Left lung (tissue), 10 donors: ENCODE data around the gene CD3D. TPM values are rescaled to one million over a fixed set of nuclear protein-coding genes. Genes with fewer than 3 reads are reported as not detected.
A peak's percentile ranks its signal among the peaks of the same experiment; 100 is the strongest.

Experiments
- ATAC-seq: fragments of 200-7000 bp; cut with Tn5 transposase; one replicate; pipeline ENCODE4 v1.9.1; 2020; ENCODE audit warnings: moderate library complexity
- DNase-seq, 4 donors: peaks; one replicate each; pipeline ENCODE4 v3.0.0-alpha.2; 2013 to 2020
- H3K27ac ChIP-seq, 2 donors: fragments of 200-600 bp; sonication (generic) in 1 of 2; one replicate each; pipeline versions ENCODE4 v1.5.0 to v1.8.0; 2020 to 2021
- H3K27me3 ChIP-seq, 2 donors: fragments of 200-600 bp; sonication (generic) in 1 of 2; one replicate each; pipeline versions ENCODE4 v1.5.0 to v1.8.0; 2020 to 2021
- H3K36me3 ChIP-seq, 2 donors: fragments of 200-600 bp; sonication (generic) in 1 of 2; one replicate each; pipeline versions ENCODE4 v1.5.0 to v1.8.0; 2020 to 2021
- H3K4me1 ChIP-seq, 2 donors: fragments of 200-600 bp; one replicate each; pipeline ENCODE4 v1.8.0; 2021
- H3K4me3 ChIP-seq, 2 donors: fragments of 200-600 bp; sonication (generic) in 1 of 2; one replicate each; pipeline versions ENCODE4 v1.5.0 to v1.8.0; 2020 to 2021; ENCODE audit warnings: mild to moderate bottlenecking in 1 of 2
- H3K9me3 ChIP-seq, 2 donors: fragments of 200-600 bp; sonication (generic) in 1 of 2; one replicate each; pipeline versions ENCODE4 v1.5.0 to v1.8.0; 2020 to 2021
- CTCF ChIP-seq, 2 donors: fragments of 200-600 bp; sonication (generic) in 1 of 2; IDR thresholded peaks; one replicate each; pipeline versions ENCODE4 v1.5.0 to v1.8.0; 2021; ENCODE audit warnings: antibody characterized with exemption in 2 of 2
- intact Hi-C, 2 donors: fragments of 100-400 bp; cut with DNase I; formaldehyde crosslinking; loops; one replicate each; pipeline versions ENCODE4 v1.11.2 to v1.14.2; 2022
- polyA plus RNA-seq, 6 donors: library from polyadenylated mRNA; unstranded; fragments of 120-200 nt; gene quantifications; one replicate each; pipeline ENCODE4 v1.2.1, GENCODE V29; 2013; ENCODE audit not compliant: insufficient read length in 6 of 6
- total RNA-seq, 2 donors: library from RNA; stranded (reverse); fragmentation: NEBNext Ultra II Directional; extraction: Animal tissue kit (Norgen Biotek cat#: 25700); gene quantifications; one replicate each; pipeline ENCODE4 v1.2.1, GENCODE V29; 2021
- donor health status: DM: no; HTN: yes; CAD: no.
- donor health status: DM: no; HTN: no; CAD: no.

CD3D gene
- total and polyA plus RNA-seq, 8 donors: 0.54 to 7.0 (median 1.5) TPM

DNA sequence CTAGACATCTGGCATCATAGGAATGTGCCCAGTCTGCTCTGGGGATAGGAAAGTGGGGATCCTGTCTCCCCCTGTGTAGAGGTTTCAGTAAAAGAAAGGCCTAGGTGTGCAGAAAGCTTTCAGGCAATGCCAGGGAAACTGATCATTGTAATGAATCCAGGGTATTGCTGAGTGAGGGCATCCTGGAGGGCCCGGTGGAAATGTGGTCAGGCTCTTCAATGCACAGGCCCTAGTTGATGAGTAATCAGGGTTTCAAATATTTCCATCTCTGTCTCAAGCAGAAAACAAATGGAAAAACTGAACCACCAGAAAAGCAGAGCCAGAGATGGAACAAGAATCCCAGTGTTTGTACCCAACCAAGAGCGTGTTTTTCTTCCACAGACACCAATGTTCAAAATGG is 35.9 kb downstream of the CD3D start:
- no peaks in the 10 kb centered on the region for H3K27me3 ChIP-seq
- no peak overlapping the region for H3K27ac ChIP-seq
- no peak for ATAC-seq
- TF ChIP-seq CTCF (IDR thresholded peaks at IDR 0.05): no peak
- intact Hi-C loops: no loop called here
- no peaks in the 10 kb centered on the region for H3K9me3 ChIP-seq
- no peak overlapping the region for H3K4me3 ChIP-seq
- H3K4me1 ChIP-seq: no peaks in the 10 kb centered on the region
- DNase-seq: no peak
- no peaks in the 10 kb centered on the region for H3K36me3 ChIP-seq

DNA sequence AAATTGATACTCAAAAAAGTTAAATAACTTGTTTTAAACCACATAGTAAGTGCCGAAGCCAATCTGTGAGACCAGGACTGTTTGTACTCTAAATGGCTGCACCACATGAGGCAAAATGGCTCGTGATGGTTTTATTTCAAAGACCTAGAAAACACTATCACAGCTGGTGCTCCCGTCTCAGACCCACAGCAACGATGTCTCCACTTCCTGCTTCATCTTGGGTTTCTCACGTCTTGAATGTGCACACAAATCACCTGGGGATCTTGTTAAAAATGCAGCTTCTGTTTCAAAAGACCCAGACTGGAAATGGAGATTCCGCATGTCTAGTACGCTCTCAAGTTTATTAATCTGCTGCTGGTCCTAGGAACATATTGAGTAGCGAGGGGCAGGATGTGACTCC is 36.8 kb downstream of the CD3D start:
- H3K27ac ChIP-seq: no peak overlapping the region
- H3K27me3 ChIP-seq: no peaks in the 10 kb centered on the region
- DNase-seq (no peak), ATAC-seq (no peak)
- peak overlapping the region in 1 of 2 donors; percentile 28 for H3K4me3 ChIP-seq
- no peak for TF ChIP-seq CTCF (IDR thresholded peaks at IDR 0.05)
- intact Hi-C loops: no loop called here
- no peaks in the 10 kb centered on the region for H3K4me1 ChIP-seq
- no peaks in the 10 kb centered on the region for H3K9me3 ChIP-seq
- H3K36me3 ChIP-seq: no peaks in the 10 kb centered on the region

DNA sequence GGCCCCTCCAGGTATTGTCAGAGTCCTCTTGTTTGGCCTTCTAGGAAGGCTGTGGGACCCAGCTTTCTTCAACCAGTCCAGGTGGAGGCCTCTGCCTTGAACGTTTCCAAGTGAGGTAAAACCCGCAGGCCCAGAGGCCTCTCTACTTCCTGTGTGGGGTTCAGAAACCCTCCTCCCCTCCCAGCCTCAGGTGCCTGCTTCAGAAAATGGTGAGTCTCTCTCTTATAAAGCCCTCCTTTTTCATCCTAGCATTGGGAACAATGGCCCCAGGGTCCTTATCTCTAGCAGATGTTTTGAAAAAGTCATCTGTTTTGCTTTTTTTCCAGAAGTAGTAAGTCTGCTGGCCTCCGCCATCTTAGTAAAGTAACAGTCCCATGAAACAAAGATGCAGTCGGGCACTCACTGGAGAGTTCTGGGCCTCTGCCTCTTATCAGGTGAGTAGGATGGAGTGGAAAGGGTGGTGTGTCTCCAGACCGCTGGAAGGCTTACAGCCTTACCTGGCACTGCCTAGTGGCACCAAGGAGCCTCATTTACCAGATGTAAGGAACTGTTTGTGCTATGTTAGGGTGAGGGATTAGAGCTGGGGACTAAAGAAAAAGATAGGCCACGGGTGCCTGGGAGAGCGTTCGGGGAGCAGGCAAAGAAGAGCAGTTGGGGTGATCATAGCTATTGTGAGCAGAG is 37.8 kb downstream of the CD3D start, which contains the start of gene CD3E:
TSS of gene CD3E (plus strand) at position 163 of the 681 bp plus-strand sequence. CDS start at position 386, 223 bp downstream.
- H3K4me3 ChIP-seq: peak within 1 kb of the TSS in 1 of 2 donors; percentile 28
- H3K4me1 ChIP-seq: no peaks in the 10 kb centered on the region
- H3K36me3 ChIP-seq: no peaks in the 10 kb centered on the region
- intact Hi-C loops: no loop called here
- no peak for DNase-seq
- no peak within 1 kb of the TSS for H3K27ac ChIP-seq
- no peak for TF ChIP-seq CTCF (IDR thresholded peaks at IDR 0.05)
- no peak for ATAC-seq
- no peaks in the 10 kb centered on the region for H3K9me3 ChIP-seq
- H3K27me3 ChIP-seq: no peaks in the 10 kb centered on the region

- Histone ChIP-seq H3K4me1 (no peaks in the 10 kb centered on the region), H3K4me3 (no peak overlapping the region), H3K27me3 (no peaks in the 10 kb centered on the region), H3K27ac (no peak overlapping the region), H3K9me3 (no peaks in the 10 kb centered on the region), H3K36me3 (no peaks in the 10 kb centered on the region)
- intact Hi-C loops: no loop called here
- TF ChIP-seq CTCF (IDR thresholded peaks at IDR 0.05): no peak
- DNase-seq (no peak), ATAC-seq (no peak)
Observed at GRCh38 chr11:118304227-118304567, 38.3 kb downstream of the CD3D start.

DNA sequence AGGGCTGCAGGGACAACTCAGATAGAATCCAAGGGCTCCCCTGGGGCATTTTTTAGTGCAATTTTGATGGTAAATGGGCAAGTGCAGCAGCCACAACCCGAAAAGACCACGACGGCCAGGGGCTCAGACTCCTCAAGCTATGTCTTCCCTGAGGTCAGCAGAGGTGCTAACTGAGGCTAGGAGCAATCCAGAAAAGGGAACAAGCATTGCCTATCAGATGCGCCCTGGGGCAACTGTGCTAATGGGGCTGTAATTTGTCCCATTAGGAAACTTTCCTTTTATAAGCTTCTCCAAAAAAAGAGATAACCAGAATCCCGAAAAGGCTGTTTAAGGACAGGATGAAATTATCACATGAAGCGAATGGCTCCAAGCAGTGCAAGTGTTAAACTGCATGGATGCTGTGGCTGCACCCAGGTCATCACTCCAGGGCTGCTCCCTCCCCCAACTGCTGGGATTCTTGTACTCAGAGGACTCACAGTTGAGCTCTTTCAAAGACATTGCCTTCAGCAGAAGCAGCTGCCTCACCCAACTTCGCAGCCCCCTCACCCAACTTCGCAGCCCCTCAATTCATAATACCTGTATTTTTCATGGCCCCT is 40.8 kb downstream of the CD3D start:
- no peaks in the 10 kb centered on the region for H3K36me3 ChIP-seq
- intact Hi-C loops: no loop called here
- H3K27me3 ChIP-seq: no peaks in the 10 kb centered on the region
- DNase-seq (no peak), ATAC-seq (no peak)
- no peaks in the 10 kb centered on the region for H3K4me1 ChIP-seq
- no peak overlapping the region for H3K27ac ChIP-seq
- no peaks in the 10 kb centered on the region for H3K9me3 ChIP-seq
- no peak overlapping the region for H3K4me3 ChIP-seq
- TF ChIP-seq CTCF (IDR thresholded peaks at IDR 0.05): no peak
